Stimulated activated CD4-positive, alpha-beta T cell treated with anti-CD3 and anti-CD28 coated beads, TNF-alpha, amount 100 ng/mL, for 1 hour (primary cell): ENCODE results near the gene SPATC1L.

Experiments used
- DNase-seq, 3 donors: peaks; one replicate each; pipeline ENCODE4 v3.0.0-alpha.2; 2020; ENCODE audit warnings: low read depth in 3 of 3, low spot score in 1 of 3

The SPATC1L gene

DNA sequence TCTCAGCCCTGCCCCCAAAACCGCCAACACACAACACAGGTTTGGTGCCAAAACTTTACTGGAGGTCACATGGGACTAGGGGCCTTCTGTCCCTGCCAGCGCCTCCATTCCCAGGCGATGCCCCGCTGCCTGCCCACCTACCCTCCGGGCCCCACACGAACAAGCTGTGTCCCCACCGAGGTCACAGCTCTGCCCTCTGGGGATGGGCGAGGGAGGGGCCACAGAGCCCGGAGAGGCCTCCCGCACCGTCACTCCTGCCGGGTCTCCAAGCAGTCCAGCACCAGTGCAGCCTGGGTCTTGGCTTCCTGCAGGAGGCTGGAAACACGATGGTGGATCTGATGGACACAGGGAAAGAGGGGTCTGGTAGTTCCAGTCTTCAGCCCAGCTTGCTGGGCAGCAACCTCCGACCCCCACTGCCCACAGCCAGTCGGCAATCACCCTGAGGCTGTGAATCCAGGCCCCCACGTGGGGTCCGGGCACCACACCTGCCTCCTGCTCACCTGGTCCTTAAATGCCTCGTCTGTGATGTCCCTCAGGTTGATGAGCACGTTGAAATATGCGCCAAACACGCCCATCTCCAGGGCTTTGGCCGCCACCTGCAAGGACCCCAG lies 47.4 kb downstream of the SPATC1L start:
- DNase-seq, result no peak

GRCh38 chr21:46135782-46136395 lies 48.4 kb downstream of the SPATC1L start:
- DNase-seq, result no peak

DNA sequence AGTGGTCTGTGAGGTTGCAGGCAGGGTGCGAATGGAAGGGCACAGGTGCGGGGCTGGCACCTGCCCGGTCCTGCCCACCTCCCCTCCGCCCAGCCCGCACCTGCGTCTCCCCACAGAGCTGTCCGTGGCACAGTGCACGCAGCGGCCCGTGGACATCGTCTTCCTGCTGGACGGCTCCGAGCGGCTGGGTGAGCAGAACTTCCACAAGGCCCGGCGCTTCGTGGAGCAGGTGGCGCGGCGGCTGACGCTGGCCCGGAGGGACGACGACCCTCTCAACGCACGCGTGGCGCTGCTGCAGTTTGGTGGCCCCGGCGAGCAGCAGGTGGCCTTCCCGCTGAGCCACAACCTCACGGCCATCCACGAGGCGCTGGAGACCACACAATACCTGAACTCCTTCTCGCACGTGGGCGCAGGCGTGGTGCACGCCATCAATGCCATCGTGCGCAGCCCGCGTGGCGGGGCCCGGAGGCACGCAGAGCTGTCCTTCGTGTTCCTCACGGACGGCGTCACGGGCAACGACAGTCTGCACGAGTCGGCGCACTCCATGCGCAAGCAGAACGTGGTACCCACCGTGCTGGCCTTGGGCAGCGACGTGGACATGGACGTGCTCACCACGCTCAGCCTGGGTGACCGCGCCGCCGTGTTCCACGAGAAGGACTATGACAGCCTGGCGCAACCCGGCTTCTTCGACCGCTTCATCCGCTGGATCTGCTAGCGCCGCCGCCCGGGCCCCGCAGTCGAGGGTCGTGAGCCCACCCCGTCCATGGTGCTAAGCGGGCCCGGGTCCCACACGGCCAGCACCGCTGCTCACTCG lies 52.2 kb downstream of the SPATC1L start:
- DNase-seq, result no peak

GRCh38 chr21:46131588-46131837 lies 52.7 kb downstream of the SPATC1L start:
- no peak for DNase-seq

DNA sequence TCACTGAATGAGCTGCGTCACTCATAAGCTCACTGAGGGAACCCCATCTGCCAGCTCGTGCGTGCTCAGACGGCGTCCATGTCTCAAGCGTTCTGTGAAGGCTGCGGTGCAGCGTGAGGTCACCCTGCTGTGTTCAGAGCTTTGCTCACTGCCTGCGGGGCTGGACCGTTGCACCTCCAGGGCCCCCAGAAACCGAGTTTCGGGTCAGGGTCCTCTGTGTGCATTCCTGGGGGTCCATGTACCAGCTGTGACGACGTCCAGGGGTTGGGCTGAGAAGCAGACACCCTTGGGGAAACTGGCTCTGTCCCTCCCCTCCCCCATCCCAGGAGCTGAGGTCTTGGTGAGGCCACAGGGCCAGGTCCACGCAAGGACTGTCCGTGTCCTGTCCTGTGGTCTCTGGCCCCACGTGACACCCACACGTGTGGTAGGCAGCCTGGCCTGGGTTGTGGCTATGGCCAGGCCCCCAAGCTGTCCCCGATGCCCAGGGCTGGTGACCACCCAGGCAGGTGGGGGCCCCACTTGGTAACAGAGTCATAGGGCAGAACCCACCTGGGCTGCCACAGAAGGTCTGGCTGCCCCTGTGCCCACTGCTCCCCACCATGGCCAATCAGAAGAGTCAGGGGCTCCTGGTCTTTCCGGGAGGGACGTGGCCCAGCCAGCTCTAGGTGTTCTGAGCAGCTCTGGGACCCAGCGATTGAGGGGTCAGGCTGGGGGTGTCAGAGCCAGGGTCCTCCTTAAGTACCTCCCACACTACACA lies 53.2 kb downstream of the SPATC1L start:
- DNase-seq, result no peak

DNA sequence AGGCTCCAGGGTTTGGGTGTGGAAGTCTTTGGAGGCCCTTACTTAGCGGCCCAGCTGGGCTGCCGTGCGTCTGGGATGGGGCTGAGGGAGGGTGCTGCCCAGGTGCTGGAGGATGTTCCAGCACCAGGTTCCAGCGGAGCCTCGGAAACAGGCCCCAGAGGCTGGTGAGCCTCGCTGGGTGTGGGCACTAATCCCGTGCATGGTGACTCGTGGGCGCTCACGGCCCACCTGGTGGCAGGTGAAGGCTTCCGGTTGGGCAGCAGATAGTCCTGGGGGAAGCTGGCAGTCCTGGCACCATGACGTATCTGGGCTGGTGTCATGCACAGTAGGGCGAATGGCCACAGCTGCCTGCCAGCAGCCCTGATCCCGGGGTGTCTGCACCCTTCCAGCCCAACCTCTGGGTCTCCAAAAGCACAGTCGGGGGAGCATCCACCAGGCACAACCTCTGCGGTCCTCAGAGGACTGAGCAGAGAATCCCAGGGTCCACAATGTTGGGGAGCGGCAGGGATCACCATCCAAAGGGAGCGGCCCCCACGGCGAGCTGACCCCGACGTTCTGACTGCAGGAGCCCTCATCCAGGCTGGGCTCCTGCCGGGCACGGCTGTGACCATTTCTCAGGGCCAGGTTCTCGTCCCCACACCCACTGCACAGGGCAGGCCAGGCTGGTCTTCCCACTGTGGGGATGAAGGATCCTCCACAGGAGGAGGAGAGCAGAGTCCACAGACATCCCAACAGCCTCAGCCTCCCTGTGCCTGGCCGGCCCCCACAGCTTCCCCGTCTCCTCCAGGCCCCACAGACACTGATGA lies 54.2 kb downstream of the SPATC1L start:
- DNase-seq, result no peak

GRCh38 chr21:46128933-46129571 lies 55.2 kb downstream of the SPATC1L start:
- no peak for DNase-seq

GRCh38 chr21:46128106-46128932 lies 55.9 kb downstream of the SPATC1L start:
- DNase-seq, result no peak

DNA sequence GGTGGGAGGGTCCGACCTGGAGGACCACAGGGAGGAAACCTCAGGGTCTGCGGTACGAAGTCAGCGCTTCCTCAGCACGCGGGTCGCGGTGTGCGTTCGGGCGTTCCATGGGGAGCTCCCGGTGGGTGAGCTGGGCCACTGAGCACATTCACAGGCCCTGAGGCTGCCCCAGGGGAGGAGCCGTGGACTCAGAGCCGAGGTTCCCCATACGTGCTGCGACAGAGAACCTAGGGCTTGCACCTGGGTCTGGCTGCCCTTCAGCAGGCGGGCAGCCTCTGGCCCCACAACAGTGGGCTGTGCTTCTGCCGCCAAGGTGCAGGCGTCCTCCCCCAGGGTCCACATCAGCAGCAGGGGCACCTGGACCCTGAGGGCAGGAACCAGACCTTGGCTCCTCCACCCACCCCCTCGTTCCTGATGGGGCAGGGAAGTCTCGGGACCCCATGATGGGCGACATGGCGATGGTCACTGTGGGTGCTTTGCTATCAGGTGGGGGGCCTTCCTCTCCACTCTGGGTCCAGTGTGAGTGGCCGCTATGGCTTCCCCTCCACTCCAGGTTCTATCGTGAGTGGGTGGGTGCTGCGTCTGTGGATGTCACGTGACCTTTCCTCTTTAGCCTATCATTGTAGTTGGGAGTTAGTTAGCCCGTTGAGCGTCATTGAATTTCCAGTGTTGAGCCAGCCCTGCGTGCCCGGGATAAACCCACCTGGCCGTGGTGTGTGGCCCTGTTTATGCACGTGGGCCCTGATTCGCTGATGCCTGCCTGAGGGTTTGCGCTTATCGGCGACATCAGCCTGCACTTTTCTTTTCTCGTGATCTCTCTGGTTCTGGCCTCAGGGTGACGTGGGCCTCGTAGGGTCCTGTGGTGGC lies 56.8 kb downstream of the SPATC1L start:
- no peak for DNase-seq

DNA sequence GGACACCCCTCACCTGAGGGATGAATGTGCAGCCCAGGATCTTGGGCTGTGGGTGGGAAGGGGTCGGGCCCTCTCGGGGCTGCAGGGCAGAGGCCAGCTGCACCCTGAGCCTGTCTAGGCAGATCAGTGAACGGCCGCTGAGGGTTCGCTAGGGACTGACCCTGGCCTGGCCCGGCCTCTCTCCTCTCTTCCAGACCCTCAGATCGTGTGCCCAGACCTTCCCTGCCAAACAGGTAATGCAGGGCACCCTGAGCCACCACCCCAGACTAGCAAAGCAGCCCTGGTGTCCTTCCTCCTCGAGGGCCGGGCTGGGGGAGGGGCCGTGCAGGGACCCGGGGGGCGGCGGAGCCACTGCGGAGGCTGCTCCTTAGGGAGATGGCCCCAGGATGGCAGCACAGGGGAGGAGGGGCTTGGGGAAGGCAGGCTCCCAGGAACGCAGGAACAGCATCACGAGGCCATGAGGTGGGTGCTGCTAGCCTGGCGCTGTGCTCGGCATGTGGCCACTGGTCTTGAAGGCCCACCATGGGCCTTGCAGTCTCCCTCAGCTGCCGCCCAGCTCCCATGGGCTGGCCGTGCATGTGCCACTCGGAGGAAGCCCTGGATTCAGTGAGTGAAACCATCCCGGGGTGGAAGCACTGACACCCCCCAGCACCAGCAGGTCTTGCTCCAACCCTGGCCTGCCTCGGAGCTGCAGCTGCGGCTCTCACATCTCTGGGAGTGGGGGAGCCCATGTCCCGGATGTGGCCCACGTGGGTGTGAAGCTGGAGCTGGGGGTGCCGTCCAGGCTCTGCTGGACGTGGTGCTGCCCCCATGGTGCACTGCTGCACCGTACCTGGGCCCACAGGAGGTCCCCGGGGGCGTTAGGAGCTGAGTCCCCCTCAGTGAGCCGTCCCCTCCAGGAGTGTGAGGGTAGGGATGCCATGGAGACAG lies 57.7 kb downstream of the SPATC1L start:
- no peak for DNase-seq

DNA sequence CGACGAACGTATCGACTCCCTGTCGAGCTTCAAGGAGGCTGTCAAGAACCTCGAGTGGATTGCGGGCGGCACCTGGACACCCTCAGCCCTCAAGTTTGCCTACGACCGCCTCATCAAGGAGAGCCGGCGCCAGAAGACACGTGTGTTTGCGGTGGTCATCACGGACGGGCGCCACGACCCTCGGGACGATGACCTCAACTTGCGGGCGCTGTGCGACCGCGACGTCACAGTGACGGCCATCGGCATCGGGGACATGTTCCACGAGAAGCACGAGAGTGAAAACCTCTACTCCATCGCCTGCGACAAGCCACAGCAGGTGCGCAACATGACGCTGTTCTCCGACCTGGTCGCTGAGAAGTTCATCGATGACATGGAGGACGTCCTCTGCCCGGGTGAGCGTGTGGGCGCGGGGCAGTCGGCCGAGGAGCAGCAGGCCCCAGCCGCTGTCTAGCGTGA lies 58.4 kb downstream of the SPATC1L start:
- no peak for DNase-seq

DNA sequence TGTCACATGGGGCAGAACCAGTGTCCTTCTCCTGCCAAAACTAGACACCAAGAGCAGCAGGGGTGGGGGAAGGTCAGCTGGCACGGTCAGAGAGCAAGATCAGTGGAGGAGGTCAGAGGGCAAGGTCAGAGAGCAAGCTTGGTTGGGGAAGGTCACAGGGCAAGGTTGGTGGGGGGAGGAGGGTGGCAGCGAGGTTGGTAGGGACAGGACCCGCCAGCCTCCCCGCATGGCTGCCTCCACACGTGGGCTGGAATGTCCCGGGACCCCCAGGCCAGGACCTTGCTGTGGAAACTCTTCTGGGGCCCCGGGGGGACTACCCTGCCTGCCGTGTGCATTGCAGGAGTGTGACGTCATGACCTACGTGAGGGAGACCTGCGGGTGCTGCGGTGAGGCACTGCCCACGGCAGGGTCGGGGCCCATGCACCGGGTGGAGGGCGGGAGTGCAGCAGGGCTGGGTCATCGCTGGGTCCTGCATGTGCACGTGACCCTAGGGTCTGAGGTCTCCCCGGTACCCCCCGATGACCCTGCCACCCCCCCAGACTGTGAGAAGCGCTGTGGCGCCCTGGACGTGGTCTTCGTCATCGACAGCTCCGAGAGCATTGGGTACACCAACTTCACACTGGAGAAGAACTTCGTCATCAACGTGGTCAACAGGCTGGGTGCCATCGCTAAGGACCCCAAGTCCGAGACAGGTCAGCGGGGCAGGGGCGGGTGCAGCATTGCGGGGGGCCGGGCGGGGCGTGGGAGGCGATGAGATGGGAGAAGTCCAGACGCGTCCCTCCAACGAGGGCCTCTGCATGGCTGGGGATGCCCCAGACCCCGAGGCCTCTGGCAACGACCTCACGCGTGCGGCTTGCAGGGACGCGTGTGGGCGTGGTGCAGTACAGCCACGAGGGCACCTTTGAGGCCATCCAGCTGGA lies 59.1 kb downstream of the SPATC1L start:
- DNase-seq, result no peak

DNA sequence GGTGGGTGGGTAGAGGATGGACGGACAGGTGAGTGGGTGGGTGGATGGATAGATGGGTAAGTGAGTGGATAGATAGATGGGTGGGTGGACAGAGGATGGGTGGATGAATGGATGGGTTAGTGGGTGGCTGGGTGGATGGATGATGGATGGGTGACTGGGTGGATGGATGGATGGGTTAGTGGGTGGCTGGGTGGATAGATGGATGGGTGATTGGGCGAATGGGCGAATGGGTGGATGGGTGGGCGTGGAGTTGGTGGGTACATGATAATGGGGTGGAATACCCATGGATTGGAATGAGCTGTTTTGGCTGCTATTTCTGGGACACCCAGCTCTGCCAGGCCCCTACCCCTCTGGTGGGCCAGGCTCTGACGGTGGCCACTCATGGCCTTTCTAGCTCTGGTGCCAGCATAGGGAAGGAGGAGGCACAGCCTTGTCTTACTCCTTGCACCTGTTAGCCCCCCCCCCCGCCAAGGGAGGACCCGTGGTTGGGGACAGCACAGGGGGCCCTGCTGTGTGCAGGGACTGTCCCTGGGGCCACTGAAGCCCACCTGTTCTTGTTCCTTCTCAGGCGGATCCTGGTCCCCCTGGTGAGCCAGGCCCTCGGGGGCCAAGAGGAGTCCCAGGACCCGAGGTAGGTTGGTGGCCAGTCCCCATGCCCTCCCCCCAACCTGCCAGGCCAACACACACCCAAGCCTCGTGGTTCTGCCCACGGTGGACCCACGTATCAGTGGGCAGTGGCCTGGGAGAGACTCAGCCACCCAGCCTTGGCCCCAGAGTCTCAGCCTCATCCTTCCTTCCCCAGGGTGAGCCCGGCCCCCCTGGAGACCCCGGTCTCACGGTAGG lies 60.0 kb downstream of the SPATC1L start:
- DNase-seq, result no peak

- no peak for DNase-seq
These were observed 61.2 kb downstream of the SPATC1L start for GRCh38 chr21:46122758-46123683.

- no peak for DNase-seq
These were observed 62.0 kb downstream of the SPATC1L start for GRCh38 chr21:46122237-46122671.
